GM18526 (cell line): Measurements from ENCODE around the gene TOR1AIP2.
A peak's percentile ranks its signal among the peaks of the same experiment; 100 is the strongest.

ENCODE experiments used
- POLR2A ChIP-seq: IDR thresholded peaks from 3 replicates; pipeline ENCODE4 v1.6.1; 2011; ENCODE audit not compliant: insufficient read length; ENCODE audit errors: extremely low read depth

Gene TOR1AIP2

GRCh38 chr1:179877586-179878265, at the start of gene TOR1AIP2:
TOR1AIP2 (minus strand) TSS chr1:179877803; CDS start chr1:179852665, 25,138 bp downstream.
- peak; percentile 96 for TF ChIP-seq POLR2A

GRCh38 chr1:179926850-179927205, 49.2 kb upstream of the TOR1AIP2 start:
- TF ChIP-seq POLR2A, result no peak

GRCh38 chr1:179925922-179926849, 48.6 kb upstream of the TOR1AIP2 start:
- TF ChIP-seq POLR2A, result no peak

GRCh38 chr1:179925302-179925701, 47.7 kb upstream of the TOR1AIP2 start:
- no peak for TF ChIP-seq POLR2A

- TF ChIP-seq POLR2A, result no peak
These were observed 46.7 kb upstream of the TOR1AIP2 start for GRCh38 chr1:179924268-179924667.

GRCh38 chr1:179923029-179923428, 45.4 kb upstream of the TOR1AIP2 start:
- TF ChIP-seq POLR2A, result no peak

GRCh38 chr1:179921981-179922872, 44.6 kb upstream of the TOR1AIP2 start:
- no peak for TF ChIP-seq POLR2A

- no peak for TF ChIP-seq POLR2A
These were observed 43.9 kb upstream of the TOR1AIP2 start for GRCh38 chr1:179921472-179921871.

GRCh38 chr1:179917601-179918429, 40.2 kb upstream of the TOR1AIP2 start:
- no peak for TF ChIP-seq POLR2A

- no peak for TF ChIP-seq POLR2A
These were observed 34.2 kb upstream of the TOR1AIP2 start for GRCh38 chr1:179911812-179912211.

- TF ChIP-seq POLR2A, result no peak
These were observed 33.3 kb upstream of the TOR1AIP2 start for GRCh38 chr1:179910934-179911333.

- TF ChIP-seq POLR2A, result no peak
These were observed 12.0 kb upstream of the TOR1AIP2 start for GRCh38 chr1:179889589-179889988.

- no peak for TF ChIP-seq POLR2A
These were observed 10.5 kb upstream of the TOR1AIP2 start for GRCh38 chr1:179888071-179888470.

GRCh38 chr1:179883745-179884138, 6.1 kb upstream of the TOR1AIP2 start:
- TF ChIP-seq POLR2A, result no peak
